HL-60 (cell line): ENCODE data around the gene LMBRD2.
"Not testable (repeated sequence)": the region's sequence is repeated elsewhere in the genome, so short reads cannot be mapped to it uniquely, and the experiment has no call there.

Source experiments
- DNase-seq, 2 experiments: peaks; one replicate each; pipeline ENCODE4 v3.0.0-alpha.2; 2010 to 2020; ENCODE audit warnings: low read depth in 1 of 2, low spot score in 1 of 2
- H3K27ac ChIP-seq: fragments of 250-450 bp; sonication (Bioruptor Pico); replicated peaks from 2 replicates; pipeline ENCODE4 v1.5.1; 2020; ENCODE audit warnings: mild to moderate bottlenecking, moderate library complexity
- H3K27me3 ChIP-seq: fragments of 250-450 bp; sonication (Bioruptor Pico); 2 replicates; pipeline ENCODE4 v1.5.1; 2021; ENCODE audit warnings: mild to moderate bottlenecking, moderate library complexity; ENCODE audit not compliant: insufficient read depth, poor library complexity, severe bottlenecking
- H3K4me3 ChIP-seq: replicated peaks from 2 replicates; pipeline ENCODE4 v1.5.1; 2011; ENCODE audit warnings: mild to moderate bottlenecking, control low read depth, low read length; ENCODE audit not compliant: insufficient read depth
- CTCF ChIP-seq: IDR thresholded peaks from one replicate; pipeline ENCODE4 v1.5.1; 2011; ENCODE audit warnings: low read length, control low read depth, inconsistent platforms; ENCODE audit not compliant: insufficient read depth
- GABPA ChIP-seq: IDR thresholded peaks from 2 replicates; pipeline ENCODE4 v1.6.1; 2012; ENCODE audit warnings: low read depth
- POLR2AphosphoS5 ChIP-seq: IDR thresholded peaks from 2 replicates; pipeline ENCODE4 v1.6.1; 2012; ENCODE audit warnings: low read depth
- REST ChIP-seq: IDR thresholded peaks from 2 replicates; pipeline ENCODE4 v1.6.1; 2012; ENCODE audit warnings: low read depth; ENCODE audit not compliant: insufficient replicate concordance
- SPI1 ChIP-seq: IDR thresholded peaks from 2 replicates; pipeline ENCODE4 v1.6.1; 2012; ENCODE audit warnings: low read depth, mild to moderate bottlenecking, borderline replicate concordance
- long read RNA-seq: library from polyadenylated mRNA; unstranded; transcript quantifications from one replicate; pipeline ENCODE4 v2.0.0, GENCODE V29; 2020

Gene LMBRD2
- long read RNA-seq, full-length matches to known transcripts = 11 of 47 reads
- long read RNA-seq, partial matches to known transcripts = 26 of 47 reads
- long read RNA-seq, other reads (novel, unspliced or antisense) = 10 of 47 reads

GRCh38 chr5:36151434-36152323, at the start of gene LMBRD2, which contains the start of gene SKP2:
TSS of gene LMBRD2 (minus strand) at chr5:36151887. CDS start at chr5:36143349, 8,538 bp downstream.
TSS of gene SKP2 (plus strand) at chr5:36152111. CDS start at chr5:36152263, 152 bp downstream.
- H3K4me3 ChIP-seq = peak within 1 kb of the TSS; percentile 89
- peak within 1 kb of the TSS; percentile 87 for H3K27ac ChIP-seq
- DNase-seq = peak; percentile 90 to 99
- TF ChIP-seq GABPA (peak; percentile 43; the same call in 1 of the 2 replicates), CTCF (no peak), POLR2AphosphoS5 (peak; percentile 74; the same call in 1 of the 2 replicates), REST (no peak), SPI1 (peak; percentile 67; the same call in 1 of the 2 replicates)
- no peaks in the 10 kb centered on the region for H3K27me3 ChIP-seq

GRCh38 chr5:36200513-36200912, 48.8 kb upstream of the LMBRD2 start:
- Histone ChIP-seq H3K4me3 (no peak overlapping the region), H3K27ac (no peak overlapping the region), H3K27me3 (no peaks in the 10 kb centered on the region)
- TF ChIP-seq REST = no peak
- TF ChIP-seq GABPA = no peak
- no peak for TF ChIP-seq POLR2AphosphoS5
- TF ChIP-seq CTCF = no peak
- no peak for TF ChIP-seq SPI1
- no peak for DNase-seq

- H3K4me3 ChIP-seq = no peak overlapping the region
- H3K27ac ChIP-seq = no peak overlapping the region
- H3K27me3 ChIP-seq = no peaks in the 10 kb centered on the region
- TF ChIP-seq CTCF = no peak
- TF ChIP-seq GABPA = no peak
- TF ChIP-seq POLR2AphosphoS5 = no peak
- TF ChIP-seq SPI1 = no peak
- no peak for TF ChIP-seq REST
- no peak for DNase-seq
Measured at GRCh38 chr5:36199620-36200019, 47.9 kb upstream of the LMBRD2 start.

- not testable (repeated sequence) for H3K27me3 ChIP-seq, H3K27ac ChIP-seq, DNase-seq, H3K4me3 ChIP-seq
Measured at GRCh38 chr5:36198783-36199182, 47.1 kb upstream of the LMBRD2 start.
